Kidney epithelial cell (primary cell): Measurements from ENCODE around the gene GDF2. TPM values are rescaled to one million over a fixed set of nuclear protein-coding genes. Genes with fewer than 3 reads are reported as not detected.

Experiments
- DNase-seq: peaks from one replicate; pipeline ENCODE4 v3.0.0-alpha.2; 2010; ENCODE audit warnings: low read depth
- H3K27me3 ChIP-seq: 2 replicates; pipeline ENCODE4 v1.6.0; 2011; ENCODE audit warnings: low read length; ENCODE audit not compliant: control insufficient read depth, insufficient read depth
- H3K36me3 ChIP-seq: 2 replicates; pipeline ENCODE4 v1.5.1; 2011; ENCODE audit warnings: low read length; ENCODE audit not compliant: control insufficient read depth, insufficient read depth
- H3K4me3 ChIP-seq: 2 replicates; pipeline ENCODE4 v1.5.1; 2011; ENCODE audit warnings: low read depth, mild to moderate bottlenecking, control low read depth, low read length
- total RNA-seq: library from RNA; depleted of rRNA; stranded (reverse); fragments of >200 nt; gene quantifications from 2 replicates; pipeline ENCODE4 v1.2.3, GENCODE V29; 2015
- TF ChIP-seq, protein P1 (sequence below): IDR thresholded peaks from 2 replicates; pipeline ENCODE4 v1.5.1; 2011; ENCODE audit warnings: mild to moderate bottlenecking, moderate library complexity, low read length, control low read depth, inconsistent platforms; ENCODE audit not compliant: insufficient read depth, poor library complexity, severe bottlenecking

The GDF2 gene
- total RNA-seq, 1 donor from 2014 or later: not detected

DNA sequence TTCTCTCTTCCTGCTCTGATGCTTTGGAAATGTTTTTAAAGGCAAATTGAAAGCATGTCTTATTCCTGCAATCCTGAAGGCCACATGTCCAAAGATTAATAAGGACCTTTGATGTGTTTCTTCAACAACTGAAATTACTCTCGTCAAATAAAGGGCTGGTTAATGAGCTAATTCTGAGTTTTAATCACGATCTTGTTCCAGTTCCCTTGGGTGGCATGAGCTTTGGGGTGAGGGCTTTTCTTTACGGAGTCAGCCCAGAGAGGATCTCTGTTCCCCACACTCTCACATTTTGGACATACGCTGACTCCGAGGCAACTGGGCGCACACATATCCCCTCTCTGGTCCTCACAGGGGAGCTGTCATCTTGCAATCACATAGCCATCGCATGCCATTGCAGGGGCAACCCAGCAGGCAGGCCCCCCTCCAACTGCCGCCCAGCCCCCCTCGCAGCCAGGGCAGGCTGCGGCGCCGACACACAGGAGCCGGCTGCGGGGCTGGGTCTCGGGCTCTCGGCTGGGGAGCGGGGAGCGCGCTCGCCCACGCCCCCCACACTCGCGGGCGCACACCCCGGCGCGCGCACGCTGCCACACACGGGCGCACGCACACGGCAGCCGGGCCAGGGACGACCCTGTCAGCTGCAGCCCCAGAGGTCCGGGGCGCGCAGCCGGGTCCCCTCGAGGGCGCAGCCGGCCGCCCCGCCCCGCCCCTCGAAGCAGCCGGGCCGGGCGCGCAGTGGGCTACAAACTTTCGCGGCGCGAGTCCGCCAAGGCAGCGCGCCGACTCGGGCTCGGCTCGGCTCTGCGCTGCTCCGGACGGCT lies 22.4 kb upstream of the GDF2 start, which contains the start of gene GDF10:
GDF10 (plus strand) TSS at position 587 of the 818 bp plus-strand sequence. CDS start 455 bp downstream, outside the sequence.
- TF ChIP-seq, protein P1, sequence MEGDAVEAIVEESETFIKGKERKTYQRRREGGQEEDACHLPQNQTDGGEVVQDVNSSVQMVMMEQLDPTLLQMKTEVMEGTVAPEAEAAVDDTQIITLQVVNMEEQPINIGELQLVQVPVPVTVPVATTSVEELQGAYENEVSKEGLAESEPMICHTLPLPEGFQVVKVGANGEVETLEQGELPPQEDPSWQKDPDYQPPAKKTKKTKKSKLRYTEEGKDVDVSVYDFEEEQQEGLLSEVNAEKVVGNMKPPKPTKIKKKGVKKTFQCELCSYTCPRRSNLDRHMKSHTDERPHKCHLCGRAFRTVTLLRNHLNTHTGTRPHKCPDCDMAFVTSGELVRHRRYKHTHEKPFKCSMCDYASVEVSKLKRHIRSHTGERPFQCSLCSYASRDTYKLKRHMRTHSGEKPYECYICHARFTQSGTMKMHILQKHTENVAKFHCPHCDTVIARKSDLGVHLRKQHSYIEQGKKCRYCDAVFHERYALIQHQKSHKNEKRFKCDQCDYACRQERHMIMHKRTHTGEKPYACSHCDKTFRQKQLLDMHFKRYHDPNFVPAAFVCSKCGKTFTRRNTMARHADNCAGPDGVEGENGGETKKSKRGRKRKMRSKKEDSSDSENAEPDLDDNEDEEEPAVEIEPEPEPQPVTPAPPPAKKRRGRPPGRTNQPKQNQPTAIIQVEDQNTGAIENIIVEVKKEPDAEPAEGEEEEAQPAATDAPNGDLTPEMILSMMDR: no peak
- no peak within 1 kb of the TSS for H3K4me3 ChIP-seq
- no peaks in the 10 kb centered on the region for H3K36me3 ChIP-seq
- H3K27me3 ChIP-seq: peaks cover 61% of the 10 kb centered on the region
- DNase-seq: no peak

DNA sequence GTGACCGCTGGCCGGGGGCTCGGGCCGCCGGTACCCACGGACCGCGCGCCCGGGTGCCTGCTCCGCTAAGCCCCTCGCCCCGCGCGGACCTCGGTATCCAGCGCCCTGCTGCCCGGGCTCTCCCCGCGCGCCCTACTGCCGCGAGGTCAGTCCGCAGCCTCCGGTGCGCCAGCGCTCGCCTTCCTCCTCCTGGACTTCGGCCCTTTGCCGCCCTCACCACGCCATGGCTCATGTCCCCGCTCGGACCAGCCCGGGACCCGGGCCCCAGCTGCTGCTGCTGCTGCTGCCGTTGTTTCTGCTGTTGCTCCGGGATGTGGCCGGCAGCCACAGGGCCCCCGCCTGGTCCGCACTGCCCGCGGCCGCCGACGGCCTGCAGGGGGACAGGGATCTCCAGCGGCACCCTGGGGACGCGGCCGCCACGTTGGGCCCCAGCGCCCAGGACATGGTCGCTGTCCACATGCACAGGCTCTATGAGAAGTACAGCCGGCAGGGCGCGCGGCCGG lies 21.8 kb upstream of the GDF2 start:
- Histone ChIP-seq H3K4me3 (no peak overlapping the region), H3K27me3 (peaks cover 63% of the 10 kb centered on the region), H3K36me3 (no peaks in the 10 kb centered on the region)
- TF ChIP-seq, protein P1: no peak
- DNase-seq: no peak

DNA sequence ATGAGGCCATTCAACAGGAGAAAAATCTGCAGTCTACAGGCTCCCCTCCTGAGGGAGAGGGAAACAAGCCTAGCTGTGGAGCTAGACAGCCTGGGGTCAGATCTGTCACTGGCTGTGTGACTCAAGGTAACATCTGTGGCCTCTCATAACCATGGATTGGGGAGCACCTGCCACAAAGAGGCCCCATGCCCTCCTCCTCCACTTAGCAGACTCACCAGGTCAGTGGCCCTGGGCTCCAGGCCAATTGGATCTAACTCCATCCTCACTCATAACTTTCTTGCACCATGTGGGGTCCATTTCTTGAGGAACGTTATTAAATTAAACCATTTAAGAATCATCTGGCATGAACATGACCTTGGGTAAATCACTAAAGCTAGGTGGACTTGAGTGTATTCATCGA lies 20.4 kb upstream of the GDF2 start:
- peaks cover 55% of the 10 kb centered on the region for H3K27me3 ChIP-seq
- no peak for DNase-seq

DNA sequence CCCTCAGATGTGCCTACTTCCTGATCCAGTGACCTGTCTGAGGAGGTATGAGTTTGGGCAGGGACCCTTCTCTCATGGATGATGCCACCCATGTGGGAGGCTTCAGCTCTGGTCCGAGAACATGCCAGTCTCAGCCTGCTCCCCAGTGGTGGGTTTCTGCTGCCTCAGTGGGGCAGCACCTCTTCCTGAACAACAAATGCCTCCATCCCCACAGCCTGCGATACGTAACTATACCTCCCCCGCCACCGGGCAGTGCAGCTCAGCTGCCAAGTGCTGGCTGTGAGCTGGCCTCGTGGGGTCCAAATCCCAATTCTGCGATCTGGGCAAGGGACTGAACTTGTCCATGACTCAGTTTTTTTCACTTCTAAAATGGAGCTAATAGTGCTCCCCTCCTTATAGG lies 19.1 kb upstream of the GDF2 start:
- TF ChIP-seq, protein P1: no peak
- Histone ChIP-seq H3K27me3 (peaks cover 43% of the 10 kb centered on the region), H3K36me3 (no peaks in the 10 kb centered on the region), H3K4me3 (no peak overlapping the region)
- DNase-seq: no peak

More for the DNA sequence above, 20.4 kb upstream of the GDF2 start:
- Histone ChIP-seq H3K4me3 (no peak overlapping the region), H3K36me3 (no peaks in the 10 kb centered on the region)
- TF ChIP-seq, protein P1: no peak

DNA sequence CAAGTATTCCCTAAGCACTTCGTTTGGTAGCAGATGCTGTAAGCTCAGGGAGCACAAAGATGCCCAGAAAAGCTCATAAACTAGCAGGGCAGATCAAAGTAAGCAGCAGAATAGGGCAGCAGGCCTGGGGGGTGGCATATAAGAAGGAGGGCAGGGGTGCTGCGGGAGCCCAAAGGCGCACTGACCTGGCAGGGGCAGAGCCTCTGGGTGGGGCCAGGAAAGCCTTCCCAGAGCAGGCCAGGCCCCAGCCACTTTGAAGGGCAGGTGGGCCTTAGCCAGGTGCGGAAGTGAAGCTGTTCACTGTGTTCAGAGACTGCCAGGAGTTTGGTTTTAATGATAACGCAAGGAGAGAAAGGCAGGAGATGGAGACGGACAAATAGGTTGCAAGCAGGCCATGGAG lies 18.4 kb upstream of the GDF2 start:
- TF ChIP-seq, protein P1: no peak
- Histone ChIP-seq H3K27me3 (peaks cover 40% of the 10 kb centered on the region), H3K4me3 (no peak overlapping the region), H3K36me3 (no peaks in the 10 kb centered on the region)
- no peak for DNase-seq
